Fibroblast of lung (primary cell): Measurements from ENCODE around the gene ATOX1.

Experiments used
- CTCF ChIP-seq, 2 donors: IDR thresholded peaks in 1 of 2; conservative IDR thresholded peaks in 1 of 2; 1 replicate in 1 of 2; 2 replicates in 1 of 2; pipeline ENCODE4 v1.5.1; 2011 to 2012; ENCODE audit warnings: low read length in 2 of 2, control low read depth in 1 of 2, inconsistent platforms in 1 of 2, low read depth in 1 of 2, mild to moderate bottlenecking in 1 of 2
- EZH2 ChIP-seq: IDR thresholded peaks from 2 replicates; pipeline ENCODE4 v1.5.1; 2012; ENCODE audit warnings: low read length, control low read depth, mild to moderate bottlenecking; ENCODE audit errors: missing control alignments

DNA sequence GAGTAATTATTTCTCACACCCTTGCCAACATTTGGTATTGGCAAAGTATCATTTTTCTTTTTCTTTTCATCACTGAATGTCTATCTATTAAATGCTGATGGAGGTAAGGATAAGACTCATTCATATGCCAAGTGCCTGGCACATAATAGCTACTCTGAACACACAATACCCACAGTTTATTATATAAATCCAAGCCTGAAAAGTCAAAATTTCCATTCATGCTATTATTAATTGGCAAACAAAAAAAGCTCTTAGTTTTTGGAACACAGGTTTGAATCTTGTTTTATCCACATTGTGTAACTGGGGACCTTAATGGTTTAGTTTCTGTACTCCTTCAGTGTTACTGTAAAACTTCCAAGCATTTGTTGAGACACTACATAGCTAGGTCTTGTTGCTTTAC is 6.4 kb upstream of the ATOX1 start:
- TF ChIP-seq CTCF (conservative IDR thresholded peaks at IDR 0.05 in 1 of 2, IDR thresholded peaks at IDR 0.05 in 1 of 2; ENCODE audit: low read depth in 1 of 2, low read length in 2 of 2): no peak
- TF ChIP-seq EZH2: no peak
